GM18517 (cell line): ENCODE data around the gene IFI27.
A peak's percentile ranks its signal among the peaks of the same experiment; 100 is the strongest.
"Not testable (repeated sequence)": the region's sequence is repeated elsewhere in the genome, so short reads cannot be mapped to it uniquely, and the experiment has no call there.

Experiments used
- ATAC-seq: cut with Tn5 transposase; IDR thresholded peaks from one replicate; pipeline ENCODE4 v1.9.1; 2021; ENCODE audit warnings: mild to moderate bottlenecking, moderate library complexity; ENCODE audit not compliant: unreplicated experiment

The IFI27 gene

DNA sequence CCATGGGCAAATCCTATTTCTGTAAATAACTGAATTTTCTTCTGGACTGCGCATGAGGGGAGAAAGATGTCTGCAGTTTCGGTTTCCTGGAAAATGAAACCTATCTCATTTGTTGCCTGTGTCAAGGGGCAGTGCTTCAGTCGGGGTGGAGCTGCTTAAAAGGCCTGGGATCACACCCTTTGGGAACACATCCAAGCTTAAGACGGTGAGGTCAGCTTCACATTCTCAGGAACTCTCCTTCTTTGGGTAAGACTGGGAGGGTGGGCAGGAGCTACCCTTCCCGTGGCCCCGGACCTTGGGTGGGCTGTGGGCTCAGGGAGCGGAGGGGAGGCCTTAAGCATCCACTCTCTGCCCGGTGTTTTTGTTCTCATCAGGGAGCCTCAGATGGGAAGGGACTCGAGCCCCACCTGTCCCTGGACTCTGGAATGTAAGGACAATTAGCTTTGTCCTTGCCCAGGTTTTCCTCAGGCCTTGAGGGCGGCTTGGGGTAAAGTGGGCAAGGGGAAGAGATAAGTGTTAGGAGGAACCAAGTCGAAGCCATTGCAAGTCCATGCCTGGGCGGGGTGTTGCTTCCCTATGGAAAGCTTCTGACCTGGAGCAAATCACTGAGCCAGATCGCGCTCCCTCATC, at the start of gene IFI27:
Gene IFI27, plus strand, starts transcription at position 185 of the 630 bp plus-strand sequence.
- no peak for ATAC-seq

GRCh38 chr14:94062344-94062940, 48.1 kb upstream of the IFI27 start:
- ATAC-seq: no peak

DNA sequence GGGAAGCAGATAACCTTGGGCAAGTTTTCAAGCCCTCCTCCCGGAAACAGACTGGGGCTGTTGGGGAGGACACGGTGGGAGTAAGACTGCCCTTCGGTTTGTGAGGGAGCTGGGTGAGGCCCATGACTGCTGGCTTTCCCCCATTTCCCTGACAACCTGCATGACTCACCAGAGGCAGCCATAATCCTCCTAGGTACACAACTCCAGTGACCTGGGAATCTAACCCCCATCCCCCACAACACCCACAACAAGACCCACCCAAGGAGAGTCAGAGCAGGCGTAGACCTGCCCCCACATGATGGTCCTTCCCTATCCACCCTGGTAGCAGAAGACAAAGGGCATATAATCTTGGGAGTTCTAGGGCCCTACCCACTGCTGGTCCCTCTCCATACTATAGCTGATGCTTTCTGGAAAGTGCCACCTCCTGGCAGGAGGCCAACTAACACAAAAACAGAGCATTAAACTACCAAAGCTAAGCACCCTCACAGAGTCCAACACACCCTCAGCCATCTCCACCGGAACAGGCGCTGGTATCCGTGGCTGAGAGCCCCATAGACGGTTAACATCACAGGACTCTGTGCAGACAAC, 44.4 kb upstream of the IFI27 start:
- no peak for ATAC-seq

DNA sequence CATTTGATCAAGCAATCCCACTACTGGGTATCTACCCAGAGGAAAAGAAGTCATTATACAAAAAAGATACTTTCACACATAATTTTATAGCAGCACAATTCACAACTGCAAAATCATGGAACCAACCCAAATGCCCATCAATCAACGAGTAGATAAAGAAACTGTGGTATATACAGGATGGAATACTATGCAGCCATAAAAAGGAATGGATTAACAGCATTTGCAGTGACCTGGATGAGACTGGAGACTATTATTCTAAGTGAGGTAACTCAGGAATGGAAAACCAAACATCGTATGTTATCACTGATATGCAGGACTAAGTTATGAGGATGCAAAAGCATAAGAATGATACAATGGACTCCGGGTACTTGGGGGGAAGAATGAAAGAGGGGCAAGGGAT, 38.5 kb upstream of the IFI27 start:
- ATAC-seq: not testable (repeated sequence)

GRCh38 chr14:94074534-94074933, 36.0 kb upstream of the IFI27 start:
- ATAC-seq: no peak

GRCh38 chr14:94075008-94075407, 35.5 kb upstream of the IFI27 start:
- ATAC-seq: no peak

DNA sequence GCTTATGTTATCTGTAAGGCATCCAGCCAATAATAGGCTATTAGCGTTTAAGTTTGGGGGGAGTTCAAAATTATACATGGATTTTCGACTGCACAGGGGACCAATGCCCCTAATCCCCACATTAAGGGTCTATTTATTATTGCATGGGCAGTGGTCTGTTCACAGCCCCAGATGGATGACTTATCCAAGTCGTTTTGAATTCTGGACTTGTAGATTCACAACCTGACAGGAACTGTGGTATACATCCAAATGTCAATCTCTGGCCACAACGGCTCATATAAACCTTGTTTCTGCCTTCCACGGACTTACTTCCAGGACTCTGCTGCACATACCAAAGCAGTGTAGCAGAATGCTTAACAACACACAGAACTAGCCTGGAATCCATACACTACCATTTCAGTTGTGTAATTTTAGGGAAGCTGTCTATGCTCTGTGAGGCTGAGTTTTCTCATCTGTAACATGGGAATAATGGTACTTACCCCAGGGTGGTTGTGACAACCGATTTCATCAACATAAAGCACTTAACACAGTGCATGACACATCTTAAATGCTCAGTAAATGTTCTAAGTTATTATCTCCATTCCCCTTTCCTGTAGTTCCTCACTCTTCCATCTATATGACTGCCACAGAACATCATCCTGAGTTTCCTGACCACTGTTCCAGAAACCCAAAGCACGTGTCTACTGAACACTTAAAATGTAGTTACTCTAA, 33.3 kb upstream of the IFI27 start:
- ATAC-seq: no peak

GRCh38 chr14:94077823-94078222, 32.7 kb upstream of the IFI27 start:
- ATAC-seq: no peak

DNA sequence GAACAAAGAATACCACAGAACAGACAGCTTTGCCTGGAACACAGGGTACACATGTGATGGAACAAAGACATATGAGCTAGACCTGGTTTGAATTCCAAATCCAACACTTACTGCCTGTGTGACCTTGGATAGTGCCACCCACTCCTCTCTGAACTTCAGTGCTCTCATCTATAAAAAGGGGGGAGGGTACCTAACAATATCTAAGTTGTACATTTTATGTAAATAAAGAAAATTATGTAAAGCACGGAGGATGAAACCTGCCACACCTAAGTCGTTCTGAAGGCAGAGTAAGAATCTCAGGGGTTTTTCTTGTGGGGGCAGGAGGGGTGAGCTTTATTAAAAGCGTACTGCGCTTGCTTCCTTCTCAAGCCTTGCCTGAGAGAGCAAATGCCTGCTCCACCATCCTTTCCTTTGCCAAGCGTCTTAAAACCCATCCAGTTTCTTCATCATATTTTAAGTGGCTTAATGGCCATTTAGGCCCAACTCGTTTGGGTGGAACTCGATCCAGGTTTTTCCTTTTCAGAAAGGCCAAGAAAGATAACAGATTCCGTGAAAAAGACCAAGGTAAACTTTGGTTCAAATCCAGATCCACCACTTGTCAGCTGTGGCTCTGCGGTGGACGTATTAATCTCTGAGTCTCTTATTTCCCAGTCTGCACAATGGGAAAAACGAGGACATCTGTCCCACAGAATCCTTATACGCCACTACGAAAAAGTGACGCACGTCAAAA, 30.5 kb upstream of the IFI27 start:
- ATAC-seq: no peak

DNA sequence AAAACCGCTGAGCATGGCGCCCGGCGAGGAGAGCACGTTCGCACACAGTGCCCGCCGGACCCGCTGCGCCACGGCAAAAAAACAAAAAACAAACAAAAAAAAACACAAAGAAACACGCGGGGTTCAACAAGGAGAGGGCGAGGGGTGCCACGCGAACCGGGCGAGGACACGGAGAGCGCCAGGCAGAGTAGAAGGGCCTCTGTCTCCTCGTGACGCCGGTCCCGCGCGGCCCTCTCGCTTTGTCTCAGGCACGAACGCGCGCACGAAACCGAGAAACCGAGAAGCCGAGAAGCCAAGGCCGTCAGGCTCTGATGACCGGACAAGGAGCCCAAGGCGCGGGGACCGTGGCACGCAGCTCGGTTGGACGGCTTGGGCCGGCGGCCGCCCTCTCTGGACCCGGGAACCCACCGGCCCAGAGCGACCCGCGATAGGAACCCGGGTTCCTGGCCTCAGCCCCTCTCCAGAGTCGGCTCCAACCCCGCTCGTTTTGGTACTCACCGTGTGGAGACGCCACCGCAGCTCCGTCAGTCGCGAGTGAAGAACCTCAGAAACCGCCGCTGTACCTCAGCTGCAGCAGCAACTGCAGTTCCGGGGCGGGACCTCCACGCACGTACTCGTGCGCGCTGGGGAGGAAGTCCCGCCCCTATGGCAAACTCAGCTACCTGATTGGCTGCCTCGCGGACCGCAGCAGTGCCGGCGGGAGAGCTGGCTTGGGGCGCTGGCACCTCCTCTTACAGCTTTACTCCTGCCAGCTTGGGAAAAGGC, 29.7 kb upstream of the IFI27 start, which contains the start of the genes DDX24 and IFI27L1:
Gene DDX24, minus strand, starts transcription at position 582 of the 765 bp plus-strand sequence. CDS start 1,460 bp downstream, outside the sequence.
Gene IFI27L1, plus strand, starts transcription at position 690 of the 765 bp plus-strand sequence. CDS start 15,628 bp downstream, outside the sequence.
- peak; percentile 95 for ATAC-seq

- peak; percentile 28 for ATAC-seq
These were observed 29.1 kb upstream of the IFI27 start for GRCh38 chr14:94081386-94081820.

GRCh38 chr14:94087891-94088290, 22.6 kb upstream of the IFI27 start:
- ATAC-seq: no peak

DNA sequence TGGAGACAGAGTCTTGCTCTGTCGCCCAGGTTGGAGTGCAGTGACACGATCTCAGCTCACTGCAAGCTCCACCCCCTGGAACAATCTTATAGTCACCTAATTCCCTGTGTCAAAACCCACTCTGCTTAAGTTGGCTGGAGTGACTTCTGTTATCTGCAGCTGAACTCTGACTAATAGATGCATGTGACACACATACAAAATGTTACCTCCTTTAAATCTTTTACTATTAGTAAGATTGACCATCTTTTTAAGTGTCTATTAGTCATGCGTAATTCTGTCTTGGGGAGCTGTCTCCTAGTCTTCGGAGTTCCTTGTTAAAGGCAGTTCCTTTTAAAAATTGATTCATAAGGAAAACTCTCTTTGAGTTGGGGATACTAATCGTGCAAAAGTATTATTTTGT, 22.0 kb upstream of the IFI27 start:
- no peak for ATAC-seq

DNA sequence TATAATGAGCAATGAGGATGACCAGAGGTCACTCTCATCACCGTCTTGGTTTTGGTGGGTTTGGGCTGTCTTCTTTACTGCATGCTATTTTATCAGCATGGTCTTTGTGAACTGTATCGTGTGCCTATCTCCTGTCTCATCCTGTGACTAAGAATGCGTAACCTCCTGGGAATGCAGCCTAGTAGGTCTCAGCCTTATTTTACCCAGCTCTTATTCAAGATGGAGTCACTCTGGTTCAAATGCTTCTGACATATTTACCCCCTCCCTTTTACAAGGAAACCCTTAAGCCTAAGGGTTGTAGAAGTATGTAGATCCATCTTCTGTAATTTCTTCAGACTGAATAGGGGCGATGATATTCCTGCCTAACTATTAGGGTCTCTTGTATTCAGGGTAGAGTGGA, 21.1 kb upstream of the IFI27 start:
- no peak for ATAC-seq

- no peak for ATAC-seq
These were observed 17.1 kb upstream of the IFI27 start for GRCh38 chr14:94093418-94093817.

DNA sequence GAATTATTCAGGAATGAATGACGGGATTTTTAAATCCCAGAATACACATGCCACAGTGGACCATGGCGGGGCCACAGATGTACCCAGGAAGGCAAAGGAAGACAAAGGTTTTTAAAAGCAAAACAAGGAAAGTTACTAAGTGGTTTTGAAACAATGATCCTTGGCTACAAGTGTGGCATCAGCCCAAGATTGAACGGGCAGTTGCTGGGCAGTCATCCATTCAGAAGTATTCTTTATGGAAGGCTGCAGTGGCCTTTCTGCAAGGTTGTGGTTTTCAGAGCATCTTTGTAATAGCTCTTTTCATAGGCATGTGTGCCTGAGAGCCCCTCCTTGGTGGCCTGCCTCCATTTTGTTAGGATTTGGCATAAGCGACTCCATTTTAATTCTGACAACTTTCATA, 13.4 kb upstream of the IFI27 start:
- no peak for ATAC-seq

DNA sequence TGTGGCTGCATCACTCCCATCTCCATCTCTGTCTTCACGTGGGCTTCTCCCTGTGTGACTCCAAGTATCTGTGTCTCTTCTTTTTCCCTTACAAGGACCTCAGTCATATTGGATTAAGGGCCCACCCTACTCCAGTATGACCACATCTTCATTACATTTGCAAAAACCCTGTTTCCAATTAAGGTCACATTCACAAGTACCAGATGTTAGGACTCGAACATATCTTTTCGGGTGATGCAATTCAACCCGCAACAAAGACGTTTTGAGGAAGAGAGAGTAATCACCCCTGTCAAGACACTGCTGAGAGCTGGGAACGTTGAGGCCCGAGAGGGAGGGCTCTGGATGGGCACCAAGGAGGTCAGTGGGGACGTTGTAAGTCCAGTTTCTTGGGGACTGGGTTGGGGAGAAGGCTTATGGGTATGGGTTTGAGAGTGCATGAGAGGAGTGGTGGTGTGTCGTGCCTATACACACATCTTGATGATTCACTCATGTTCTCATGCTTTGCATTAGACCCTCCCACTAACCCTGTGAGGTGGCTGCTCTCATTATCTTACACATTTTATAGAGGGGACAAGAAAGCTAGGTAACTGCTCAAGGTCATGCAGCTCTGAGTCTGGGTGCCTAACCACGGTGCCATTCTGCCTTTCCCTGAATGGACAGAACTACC, 12.1 kb upstream of the IFI27 start:
- no peak for ATAC-seq

DNA sequence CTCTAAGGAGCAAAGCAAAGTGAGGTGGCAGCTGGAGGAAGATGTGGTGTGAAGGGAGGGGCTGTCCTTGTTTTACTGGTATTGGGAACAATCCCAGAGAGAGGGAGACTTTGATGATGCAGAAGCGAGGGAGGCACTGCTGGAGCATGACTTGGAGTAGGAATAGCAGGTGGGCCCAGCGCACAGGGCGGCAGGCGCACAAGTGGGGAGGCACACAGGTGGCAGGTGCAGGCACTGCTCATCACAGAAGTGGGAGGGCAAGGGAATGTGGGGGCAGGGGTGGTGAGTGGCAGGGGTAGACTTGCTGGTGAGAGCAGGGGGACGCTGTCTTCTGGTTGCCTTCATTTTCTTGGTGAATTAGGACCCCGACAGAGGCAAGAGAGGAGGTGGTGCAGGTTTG, 11.5 kb upstream of the IFI27 start:
- no peak for ATAC-seq

GRCh38 chr14:94100847-94101246, 9.7 kb upstream of the IFI27 start:
- ATAC-seq: no peak

DNA sequence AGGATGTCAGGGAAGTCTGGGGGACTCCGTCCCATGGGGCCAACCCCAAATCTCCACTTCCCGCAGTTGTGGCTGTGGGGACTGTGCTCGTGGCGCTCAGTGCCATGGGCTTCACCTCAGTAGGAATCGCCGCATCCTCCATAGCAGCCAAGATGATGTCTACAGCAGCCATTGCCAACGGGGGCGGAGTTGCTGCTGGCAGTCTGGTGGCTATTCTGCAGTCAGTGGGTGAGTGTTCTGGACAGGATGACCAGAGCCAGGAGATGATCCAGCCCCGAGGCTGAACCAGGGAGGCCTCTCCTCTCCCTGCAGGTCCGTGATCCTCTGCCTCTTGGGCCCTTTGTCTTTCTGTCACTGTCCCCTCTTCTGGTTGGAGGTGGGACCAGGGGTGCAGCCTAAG, 8.8 kb upstream of the IFI27 start:
- no peak for ATAC-seq
